GM12878 (cell line): ENCODE results near the gene METAP1. TPM values are rescaled to one million over a fixed set of nuclear protein-coding genes. Genes with fewer than 3 reads are reported as not detected.

Source experiments
- ATAC-seq: fragments of 200-7000 bp; cut with Tn5 transposase; 3 replicates; pipeline ENCODE4 v1.9.1; 2020; ENCODE audit warnings: mild to moderate bottlenecking, moderate library complexity
- BruUV-seq: library from RNA; stranded (reverse); fragments of 400-500 nt; replicated peaks from 2 replicates; lab custom pipeline; 2021; lab: Mats Ljungman, UMichigan
- CTCF ChIA-PET: fragments of 300-600 bp; sonication (Branson Sonifier 250); formaldehyde crosslinking; extraction: SDS; loops from one replicate; lab custom pipeline; 2021; ENCODE audit warnings: inconsistent platforms; lab: Yijun Ruan, JAX
- POLR2A ChIA-PET: fragments of 350-600 bp; formaldehyde crosslinking; extraction: SDS; loops from one replicate; lab custom pipeline; 2021; ENCODE audit warnings: inconsistent platforms; lab: Charles Lee
- RAD21 ChIA-PET: fragments of 300-600 bp; sonication (Branson Sonifier 250); formaldehyde crosslinking; loops from one replicate; lab custom pipeline; 2023; ENCODE audit warnings: antibody characterized with exemption; ENCODE audit not compliant: unreplicated experiment; lab: Charles Lee
- SMC1A ChIA-PET: fragments of 300-600 bp; sonication (Branson Sonifier 250); formaldehyde crosslinking; loops from one replicate; lab custom pipeline; 2023; ENCODE audit not compliant: unreplicated experiment, uncharacterized antibody; lab: Charles Lee
- DNase-seq: peaks from one replicate; pipeline ENCODE4 v3.0.0-alpha.2; 2011; ENCODE audit warnings: low read depth, low spot score
- FAIRE-seq: peaks from 3 replicates; lab custom pipeline; 2011; peaks lifted over from hg19 to GRCh38; lab: Jason Lieb, UNC
- H2AFZ ChIP-seq: 2 replicates; pipeline ENCODE4 v1.6.0; 2011; ENCODE audit warnings: low read depth, low read length, control low read depth; ENCODE audit not compliant: control insufficient read depth
- H3K27ac ChIP-seq: 2 replicates; pipeline ENCODE4 v1.5.1; 2011; ENCODE audit warnings: control low read depth; ENCODE audit not compliant: control insufficient read depth, insufficient read depth
- H3K27me3 ChIP-seq, 2 experiments: replicated peaks in 1 of 2; 2 replicates each; pipeline versions ENCODE4 v1.6.0 to v1.6.1; 2011; ENCODE audit warnings: low read length in 1 of 2; ENCODE audit not compliant: control insufficient read depth in 2 of 2, insufficient read depth in 2 of 2
- H3K36me3 ChIP-seq, 2 experiments: 2 replicates each; pipeline ENCODE4 v1.5.1; 2011; ENCODE audit warnings: low read length in 1 of 2; ENCODE audit not compliant: control insufficient read depth in 2 of 2, insufficient read depth in 2 of 2
- H3K4me1 ChIP-seq: 2 replicates; pipeline ENCODE4 v1.6.1; 2011; ENCODE audit warnings: mild to moderate bottlenecking, low read length, moderate library complexity, mixed read lengths; ENCODE audit not compliant: control insufficient read depth, insufficient read depth
- H3K4me2 ChIP-seq: 2 replicates; pipeline ENCODE4 v1.6.0; 2011; ENCODE audit warnings: control low read depth; ENCODE audit not compliant: control insufficient read depth, insufficient read depth
- H3K4me3 ChIP-seq: fragments of 200-600 bp; sonication (generic); 2 replicates; pipeline ENCODE4 v1.5.1; 2016
- H3K79me2 ChIP-seq: 2 replicates; pipeline ENCODE4 v1.6.0; 2011; ENCODE audit warnings: low read length; ENCODE audit not compliant: control insufficient read depth, insufficient read depth
- H3K9ac ChIP-seq: 2 replicates; pipeline ENCODE4 v1.8.0; 2011; ENCODE audit warnings: low read length, control low read depth, mixed read lengths; ENCODE audit not compliant: control insufficient read depth, insufficient read depth
- H3K9me3 ChIP-seq: replicated peaks from 3 replicates; pipeline ENCODE4 v1.5.1; 2011; ENCODE audit warnings: mild to moderate bottlenecking, low read length; ENCODE audit not compliant: control insufficient read depth, insufficient read depth
- H4K20me1 ChIP-seq: 2 replicates; pipeline ENCODE4 v1.6.0; 2011; ENCODE audit not compliant: control insufficient read depth, insufficient read depth
- CEBPB ChIP-seq, 2 experiments: fragments of 150-350 bp in 1 of 2; IDR thresholded peaks; 2 replicates each; pipeline ENCODE4 v1.6.1; 2012 to 2014; ENCODE audit warnings: low read depth in 2 of 2, low read length in 2 of 2, borderline replicate concordance in 1 of 2, inconsistent platforms in 1 of 2
- KLF5 ChIP-seq: fragments of 450-650 bp; IDR thresholded peaks from 2 replicates; pipeline ENCODE4 v1.6.1; 2014; ENCODE audit warnings: mild to moderate bottlenecking; ENCODE audit not compliant: partially characterized antibody
- RB1 ChIP-seq: fragments of 450-650 bp; formaldehyde crosslinking; IDR thresholded peaks from 2 replicates; pipeline ENCODE4 v1.6.1; 2017; ENCODE audit warnings: mild to moderate bottlenecking, borderline replicate concordance
- RELA ChIP-seq: fragments of 450-650 bp; IDR thresholded peaks from 2 replicates; pipeline ENCODE4 v1.8.0; 2014; ENCODE audit warnings: borderline replicate concordance; ENCODE audit not compliant: partially characterized antibody
- SMARCA5 ChIP-seq: fragments of 450-650 bp; IDR thresholded peaks from 2 replicates; pipeline ENCODE4 v1.6.1; 2017; ENCODE audit warnings: mild to moderate bottlenecking
- WGBS: methylation state at CpG from one replicate; pipeline ENCODE4 v1.1.6; 2016; ENCODE audit warnings: low lambda C conversion rate; ENCODE audit not compliant: insufficient replicate concordance, insufficient coverage; ENCODE audit errors: missing lambda C conversion rate; 5-methylcytosine and 5-hydroxymethylcytosine counted together
- in situ Hi-C: fragments of 300-500 bp; cut with MboI; formaldehyde crosslinking; loops from 9 replicates; pipeline ENCODE4 v1.14.3; 2018; ENCODE audit warnings: mixed read lengths
- intact Hi-C: fragments of 100-400 bp; cut with micrococcal nuclease; formaldehyde crosslinking; loops from one replicate; pipeline ENCODE4 v1.14.2; 2022; ENCODE audit not compliant: unreplicated experiment
- polyA plus RNA-seq, 11 experiments: library from polyadenylated mRNA; depleted of rRNA in 4 of 11; unstranded in 6 of 11; stranded (reverse) in 5 of 11; fragments of >200 nt; fragmentation: Nextera tagmentation in 4 of 11; fragmentation: Illumina TruSeq in 1 of 11; extraction: Ambion mirVana in 4 of 11; extraction: Trizol in 1 of 11; gene quantifications; 1 replicate in 1 of 11; 2 replicates in 10 of 11; pipeline versions ENCODE4 v1.2.1 to v1.2.3, GENCODE V29; 2011 to 2016; ENCODE audit warnings: inconsistent platforms in 2 of 11, missing spikeins in 2 of 11, low read depth in 1 of 11
- total RNA-seq, 4 experiments: library from RNA; depleted of rRNA in 3 of 4; stranded (reverse); fragments of >200 nt in 3 of 4; fragmentation: Illumina TruSeq in 1 of 4; extraction: Trizol in 1 of 4; gene quantifications; 2 replicates each; pipeline versions ENCODE4 v1.2.1 to v1.2.3, GENCODE V29; 2013 to 2021
- TF ChIP-seq, protein P1 (sequence below): fragments of 150-350 bp; IDR thresholded peaks from 2 replicates; pipeline ENCODE4 v1.6.1; 2016; ENCODE audit warnings: low read depth, low read length
- TF ChIP-seq, protein P2 (sequence below): IDR thresholded peaks from 2 replicates; pipeline ENCODE4 v1.6.1; 2012; ENCODE audit warnings: low read length, inconsistent platforms
- TF ChIP-seq, protein P3 (sequence below): fragments of 450-650 bp; IDR thresholded peaks from 2 replicates; pipeline ENCODE4 v1.6.1; 2016; ENCODE audit warnings: mild to moderate bottlenecking
- TF ChIP-seq, protein P4 (sequence below): fragments of 450-650 bp; IDR thresholded peaks from 2 replicates; pipeline ENCODE4 v1.6.1; 2017; ENCODE audit warnings: mild to moderate bottlenecking
- TF ChIP-seq, protein P5 (sequence below): fragments of 450-650 bp; IDR thresholded peaks from 2 replicates; pipeline ENCODE4 v1.6.1; 2017; ENCODE audit warnings: mild to moderate bottlenecking, moderate library complexity

The METAP1 gene
- total and polyA plus RNA-seq, 10 of the 15 experiments (the other 5 are each of a cell fraction or from before 2014, with no cell fraction given), result 22.7 to 71.4 (median 45.1) TPM

DNA sequence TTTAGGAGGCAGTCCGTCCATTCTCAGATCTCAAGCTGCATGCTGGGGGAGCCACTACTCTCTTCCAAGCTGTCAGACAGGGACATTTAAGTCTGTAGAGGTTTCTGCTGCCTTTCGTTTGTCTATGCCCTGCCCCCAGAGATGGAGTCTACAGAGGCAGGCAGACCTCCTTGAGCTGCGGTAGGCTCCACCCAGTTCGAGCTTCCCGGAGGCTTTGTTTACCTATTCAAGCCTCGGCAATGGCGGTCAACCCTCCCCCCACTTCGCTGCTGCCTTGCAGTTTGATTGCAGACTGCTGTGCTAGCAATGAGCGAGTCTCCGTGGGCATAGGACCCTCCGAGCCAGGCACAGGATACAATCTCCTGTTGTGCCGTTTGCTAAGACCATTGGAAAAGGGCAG, 103.8 kb downstream of the METAP1 start:
- WGBS, result 39% methylated on average over 12 of the region's 12 CpGs
- no peak for FAIRE-seq
- in situ Hi-C loops, result loop anchor here (25.0 kb wide), 1 partner anchor 838 kb away; the partner anchor contains the start of gene DNAJB14
- TF ChIP-seq, protein P1, sequence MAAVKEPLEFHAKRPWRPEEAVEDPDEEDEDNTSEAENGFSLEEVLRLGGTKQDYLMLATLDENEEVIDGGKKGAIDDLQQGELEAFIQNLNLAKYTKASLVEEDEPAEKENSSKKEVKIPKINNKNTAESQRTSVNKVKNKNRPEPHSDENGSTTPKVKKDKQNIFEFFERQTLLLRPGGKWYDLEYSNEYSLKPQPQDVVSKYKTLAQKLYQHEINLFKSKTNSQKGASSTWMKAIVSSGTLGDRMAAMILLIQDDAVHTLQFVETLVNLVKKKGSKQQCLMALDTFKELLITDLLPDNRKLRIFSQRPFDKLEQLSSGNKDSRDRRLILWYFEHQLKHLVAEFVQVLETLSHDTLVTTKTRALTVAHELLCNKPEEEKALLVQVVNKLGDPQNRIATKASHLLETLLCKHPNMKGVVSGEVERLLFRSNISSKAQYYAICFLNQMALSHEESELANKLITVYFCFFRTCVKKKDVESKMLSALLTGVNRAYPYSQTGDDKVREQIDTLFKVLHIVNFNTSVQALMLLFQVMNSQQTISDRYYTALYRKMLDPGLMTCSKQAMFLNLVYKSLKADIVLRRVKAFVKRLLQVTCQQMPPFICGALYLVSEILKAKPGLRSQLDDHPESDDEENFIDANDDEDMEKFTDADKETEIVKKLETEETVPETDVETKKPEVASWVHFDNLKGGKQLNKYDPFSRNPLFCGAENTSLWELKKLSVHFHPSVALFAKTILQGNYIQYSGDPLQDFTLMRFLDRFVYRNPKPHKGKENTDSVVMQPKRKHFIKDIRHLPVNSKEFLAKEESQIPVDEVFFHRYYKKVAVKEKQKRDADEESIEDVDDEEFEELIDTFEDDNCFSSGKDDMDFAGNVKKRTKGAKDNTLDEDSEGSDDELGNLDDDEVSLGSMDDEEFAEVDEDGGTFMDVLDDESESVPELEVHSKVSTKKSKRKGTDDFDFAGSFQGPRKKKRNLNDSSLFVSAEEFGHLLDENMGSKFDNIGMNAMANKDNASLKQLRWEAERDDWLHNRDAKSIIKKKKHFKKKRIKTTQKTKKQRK, result no peak
- TF ChIP-seq, protein P2, sequence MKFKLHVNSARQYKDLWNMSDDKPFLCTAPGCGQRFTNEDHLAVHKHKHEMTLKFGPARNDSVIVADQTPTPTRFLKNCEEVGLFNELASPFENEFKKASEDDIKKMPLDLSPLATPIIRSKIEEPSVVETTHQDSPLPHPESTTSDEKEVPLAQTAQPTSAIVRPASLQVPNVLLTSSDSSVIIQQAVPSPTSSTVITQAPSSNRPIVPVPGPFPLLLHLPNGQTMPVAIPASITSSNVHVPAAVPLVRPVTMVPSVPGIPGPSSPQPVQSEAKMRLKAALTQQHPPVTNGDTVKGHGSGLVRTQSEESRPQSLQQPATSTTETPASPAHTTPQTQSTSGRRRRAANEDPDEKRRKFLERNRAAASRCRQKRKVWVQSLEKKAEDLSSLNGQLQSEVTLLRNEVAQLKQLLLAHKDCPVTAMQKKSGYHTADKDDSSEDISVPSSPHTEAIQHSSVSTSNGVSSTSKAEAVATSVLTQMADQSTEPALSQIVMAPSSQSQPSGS, result no peak
- no peak for TF ChIP-seq KLF5
- TF ChIP-seq, protein P3, sequence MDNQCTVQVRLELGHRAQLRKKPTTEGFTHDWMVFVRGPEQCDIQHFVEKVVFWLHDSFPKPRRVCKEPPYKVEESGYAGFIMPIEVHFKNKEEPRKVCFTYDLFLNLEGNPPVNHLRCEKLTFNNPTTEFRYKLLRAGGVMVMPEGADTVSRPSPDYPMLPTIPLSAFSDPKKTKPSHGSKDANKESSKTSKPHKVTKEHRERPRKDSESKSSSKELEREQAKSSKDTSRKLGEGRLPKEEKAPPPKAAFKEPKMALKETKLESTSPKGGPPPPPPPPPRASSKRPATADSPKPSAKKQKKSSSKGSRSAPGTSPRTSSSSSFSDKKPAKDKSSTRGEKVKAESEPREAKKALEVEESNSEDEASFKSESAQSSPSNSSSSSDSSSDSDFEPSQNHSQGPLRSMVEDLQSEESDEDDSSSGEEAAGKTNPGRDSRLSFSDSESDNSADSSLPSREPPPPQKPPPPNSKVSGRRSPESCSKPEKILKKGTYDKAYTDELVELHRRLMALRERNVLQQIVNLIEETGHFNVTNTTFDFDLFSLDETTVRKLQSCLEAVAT, result no peak
- TF ChIP-seq CEBPB (IDR thresholded peaks at IDR 0.05; ENCODE audit: borderline replicate concordance in 1 of 2, low read depth in 2 of 2, low read length in 2 of 2), result no peak
- TF ChIP-seq, protein P4, sequence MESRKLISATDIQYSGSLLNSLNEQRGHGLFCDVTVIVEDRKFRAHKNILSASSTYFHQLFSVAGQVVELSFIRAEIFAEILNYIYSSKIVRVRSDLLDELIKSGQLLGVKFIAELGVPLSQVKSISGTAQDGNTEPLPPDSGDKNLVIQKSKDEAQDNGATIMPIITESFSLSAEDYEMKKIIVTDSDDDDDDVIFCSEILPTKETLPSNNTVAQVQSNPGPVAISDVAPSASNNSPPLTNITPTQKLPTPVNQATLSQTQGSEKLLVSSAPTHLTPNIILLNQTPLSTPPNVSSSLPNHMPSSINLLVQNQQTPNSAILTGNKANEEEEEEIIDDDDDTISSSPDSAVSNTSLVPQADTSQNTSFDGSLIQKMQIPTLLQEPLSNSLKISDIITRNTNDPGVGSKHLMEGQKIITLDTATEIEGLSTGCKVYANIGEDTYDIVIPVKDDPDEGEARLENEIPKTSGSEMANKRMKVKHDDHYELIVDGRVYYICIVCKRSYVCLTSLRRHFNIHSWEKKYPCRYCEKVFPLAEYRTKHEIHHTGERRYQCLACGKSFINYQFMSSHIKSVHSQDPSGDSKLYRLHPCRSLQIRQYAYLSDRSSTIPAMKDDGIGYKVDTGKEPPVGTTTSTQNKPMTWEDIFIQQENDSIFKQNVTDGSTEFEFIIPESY, result no peak
- TF ChIP-seq, protein P5, sequence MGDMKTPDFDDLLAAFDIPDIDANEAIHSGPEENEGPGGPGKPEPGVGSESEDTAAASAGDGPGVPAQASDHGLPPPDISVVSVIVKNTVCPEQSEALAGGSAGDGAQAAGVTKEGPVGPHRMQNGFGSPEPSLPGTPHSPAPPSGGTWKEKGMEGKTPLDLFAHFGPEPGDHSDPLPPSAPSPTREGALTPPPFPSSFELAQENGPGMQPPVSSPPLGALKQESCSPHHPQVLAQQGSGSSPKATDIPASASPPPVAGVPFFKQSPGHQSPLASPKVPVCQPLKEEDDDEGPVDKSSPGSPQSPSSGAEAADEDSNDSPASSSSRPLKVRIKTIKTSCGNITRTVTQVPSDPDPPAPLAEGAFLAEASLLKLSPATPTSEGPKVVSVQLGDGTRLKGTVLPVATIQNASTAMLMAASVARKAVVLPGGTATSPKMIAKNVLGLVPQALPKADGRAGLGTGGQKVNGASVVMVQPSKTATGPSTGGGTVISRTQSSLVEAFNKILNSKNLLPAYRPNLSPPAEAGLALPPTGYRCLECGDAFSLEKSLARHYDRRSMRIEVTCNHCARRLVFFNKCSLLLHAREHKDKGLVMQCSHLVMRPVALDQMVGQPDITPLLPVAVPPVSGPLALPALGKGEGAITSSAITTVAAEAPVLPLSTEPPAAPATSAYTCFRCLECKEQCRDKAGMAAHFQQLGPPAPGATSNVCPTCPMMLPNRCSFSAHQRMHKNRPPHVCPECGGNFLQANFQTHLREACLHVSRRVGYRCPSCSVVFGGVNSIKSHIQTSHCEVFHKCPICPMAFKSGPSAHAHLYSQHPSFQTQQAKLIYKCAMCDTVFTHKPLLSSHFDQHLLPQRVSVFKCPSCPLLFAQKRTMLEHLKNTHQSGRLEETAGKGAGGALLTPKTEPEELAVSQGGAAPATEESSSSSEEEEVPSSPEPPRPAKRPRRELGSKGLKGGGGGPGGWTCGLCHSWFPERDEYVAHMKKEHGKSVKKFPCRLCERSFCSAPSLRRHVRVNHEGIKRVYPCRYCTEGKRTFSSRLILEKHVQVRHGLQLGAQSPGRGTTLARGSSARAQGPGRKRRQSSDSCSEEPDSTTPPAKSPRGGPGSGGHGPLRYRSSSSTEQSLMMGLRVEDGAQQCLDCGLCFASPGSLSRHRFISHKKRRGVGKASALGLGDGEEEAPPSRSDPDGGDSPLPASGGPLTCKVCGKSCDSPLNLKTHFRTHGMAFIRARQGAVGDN, result no peak
- TF ChIP-seq RELA, result no peak
- no peak for TF ChIP-seq SMARCA5
- TF ChIP-seq RB1, result no peak

More for the DNA sequence above, 103.8 kb downstream of the METAP1 start:
- intact Hi-C loops, result no loop called here
- ChIA-PET POLR2A (no interaction called here), CTCF (interaction anchor here (0.6 kb wide), 1 partner anchor 104 kb away, joined by 3 read pairs; the partner anchor contains the start of gene METAP1), RAD21 (no interaction called here), SMC1A (no interaction called here)
- H3K4me2 ChIP-seq, result no peak overlapping the region
- H3K79me2 ChIP-seq, result no peaks in the 10 kb centered on the region
- DNase-seq (no peak), ATAC-seq (no peak)
- H3K36me3 ChIP-seq, result no peaks in the 10 kb centered on the region
- no peak overlapping the region for H3K27ac ChIP-seq
- BruUV-seq, result no TSS peak
- no peaks in the 10 kb centered on the region for H4K20me1 ChIP-seq
- H2AFZ ChIP-seq, result no peak overlapping the region
- H3K9ac ChIP-seq, result no peak overlapping the region
- H3K27me3 ChIP-seq, result no peaks in the 10 kb centered on the region
- no peaks in the 10 kb centered on the region for H3K4me1 ChIP-seq
- no peak overlapping the region for H3K4me3 ChIP-seq
- no peaks in the 10 kb centered on the region for H3K9me3 ChIP-seq
